B cell (primary cell): ENCODE data around the gene MAPKAP1. TPM values are rescaled to one million over a fixed set of nuclear protein-coding genes. Genes with fewer than 3 reads are reported as not detected.
A peak's percentile ranks its signal among the peaks of the same experiment; 100 is the strongest.

Source experiments
- ATAC-seq: fragments of 200-7000 bp; cut with Tn5 transposase; one replicate; pipeline ENCODE4 v1.10.0; 2021; ENCODE audit warnings: low read depth, mild to moderate bottlenecking, moderate number of reproducible peaks, moderate library complexity
- CTCF ChIA-PET: fragments of 350-600 bp; sonication (Branson Sonifier 250); formaldehyde crosslinking; loops from one replicate; lab custom pipeline; 2021; ENCODE audit warnings: antibody characterized with exemption, inconsistent platforms; lab: Charles Lee
- POLR2A ChIA-PET: fragments of 350-600 bp; sonication (Branson Sonifier 250); formaldehyde crosslinking; loops from one replicate; lab custom pipeline; 2021; ENCODE audit warnings: antibody characterized with exemption; lab: Charles Lee
- DNase-seq: peaks from one replicate; pipeline ENCODE4 v3.0.0; 2013
- H2AFZ ChIP-seq: 2 replicates; pipeline ENCODE4 v1.6.1; 2012; ENCODE audit warnings: mild to moderate bottlenecking, low read depth, low read length; ENCODE audit not compliant: insufficient read depth, poor library complexity, severe bottlenecking
- H3K27ac ChIP-seq, 2 donors: 1 replicate in 1 of 2; 2 replicates in 1 of 2; pipeline ENCODE4 v1.5.1; 2012 to 2013; ENCODE audit warnings: low read length in 2 of 2, mild to moderate bottlenecking in 2 of 2, moderate library complexity in 1 of 2
- H3K27me3 ChIP-seq, 4 experiments: fragments of 200-600 bp in 1 of 4; sonication (generic) in 1 of 4; replicated peaks in 1 of 4; 1 replicate in 2 of 4; 2 replicates in 2 of 4; pipeline versions ENCODE4 v1.6.1 to v1.7.0; 2013 to 2016; ENCODE audit warnings: low read length in 3 of 4, mild to moderate bottlenecking in 2 of 4, mixed read lengths in 1 of 4, moderate library complexity in 1 of 4; ENCODE audit not compliant: insufficient read depth in 4 of 4, control insufficient read depth in 3 of 4; ENCODE audit errors: control extremely low read depth in 1 of 4
- H3K36me3 ChIP-seq, 2 experiments: replicated peaks in 1 of 2; 1 replicate in 1 of 2; 2 replicates in 1 of 2; pipeline versions ENCODE4 v1.6.1 to v1.7.1; 2013; ENCODE audit warnings: low read length in 1 of 2; ENCODE audit not compliant: insufficient read depth in 2 of 2, control insufficient read depth in 1 of 2; ENCODE audit errors: control extremely low read depth in 1 of 2, extremely low read depth in 1 of 2
- H3K4me1 ChIP-seq, 2 donors: fragments of 200-600 bp in 1 of 2; sonication (generic) in 1 of 2; 1 replicate in 1 of 2; 2 replicates in 1 of 2; pipeline versions ENCODE4 v1.5.1 to v1.6.1; 2013 to 2017; ENCODE audit warnings: low read length in 2 of 2; ENCODE audit not compliant: control insufficient read depth in 2 of 2, insufficient read depth in 2 of 2
- H3K4me2 ChIP-seq: replicated peaks from 2 replicates; pipeline ENCODE3; 2012; ENCODE audit warnings: mild to moderate bottlenecking, low read depth, low read length; ENCODE audit not compliant: poor library complexity, severe bottlenecking
- H3K4me3 ChIP-seq, 5 experiments: fragments of 200-600 bp in 1 of 5; sonication (generic) in 1 of 5; 1 replicate in 3 of 5; 2 replicates in 2 of 5; pipeline versions ENCODE4 v1.5.1 to v1.7.0; 2011 to 2016; ENCODE audit warnings: low read length in 4 of 5, mild to moderate bottlenecking in 4 of 5, low read depth in 2 of 5, control low read depth in 1 of 5, moderate library complexity in 1 of 5; ENCODE audit not compliant: insufficient read depth in 1 of 5; ENCODE audit errors: control extremely low read depth in 1 of 5, extremely low read depth in 1 of 5
- H3K79me2 ChIP-seq: fragments of 200-600 bp; sonication (generic); one replicate; pipeline ENCODE4 v1.6.0; 2016; ENCODE audit warnings: low read length; ENCODE audit not compliant: control insufficient read depth, insufficient read depth
- H3K9ac ChIP-seq: fragments of 200-600 bp; sonication (generic); 2 replicates; pipeline ENCODE4 v1.6.1; 2017; ENCODE audit warnings: mild to moderate bottlenecking, low read length, moderate library complexity
- H3K9me3 ChIP-seq, 3 donors: one replicate each; pipeline versions ENCODE4 v1.6.1 to v1.7.1; 2013; ENCODE audit warnings: low read length in 2 of 3; ENCODE audit not compliant: control insufficient read depth in 2 of 3, insufficient read depth in 1 of 3; ENCODE audit errors: control extremely low read depth in 1 of 3
- H4K20me1 ChIP-seq: 2 replicates; pipeline ENCODE4 v1.6.0; 2012; ENCODE audit warnings: mild to moderate bottlenecking, low read length; ENCODE audit not compliant: insufficient read depth, control insufficient read depth, poor library complexity, severe bottlenecking
- H3K27ac Mint-ChIP-seq: one replicate; pipeline ENCODE4 v1.8.0; 2021; ENCODE audit warnings: mixed read lengths
- H3K27me3 Mint-ChIP-seq: one replicate; pipeline ENCODE4 v1.8.0; 2021; ENCODE audit warnings: mixed read lengths
- H3K4me1 Mint-ChIP-seq: one replicate; pipeline ENCODE4 v1.8.0; 2021; ENCODE audit warnings: mixed read lengths
- H3K4me3 Mint-ChIP-seq: one replicate; pipeline ENCODE4 v1.8.0; 2021; ENCODE audit warnings: mixed read lengths
- H3K9me3 Mint-ChIP-seq: one replicate; pipeline ENCODE4 v1.8.0; 2022; ENCODE audit warnings: mixed read lengths; ENCODE audit not compliant: insufficient read depth
- CTCF ChIP-seq: fragments of 200-600 bp; IDR thresholded peaks from one replicate; pipeline ENCODE4 v1.8.0; 2022; ENCODE audit warnings: antibody characterized with exemption, mild to moderate bottlenecking
- EZH2 ChIP-seq: IDR thresholded peaks from 2 replicates; pipeline ENCODE4 v1.6.1; 2012; ENCODE audit warnings: borderline replicate concordance, low read depth, mild to moderate bottlenecking, moderate library complexity, low read length; ENCODE audit not compliant: insufficient read depth, poor library complexity, severe bottlenecking
- WGBS: methylation state at CpG from one replicate; pipeline ENCODE4 v1.1.5; 2013; ENCODE audit warnings: missing lambda C conversion rate; ENCODE audit not compliant: insufficient coverage; 5-methylcytosine and 5-hydroxymethylcytosine counted together
- intact Hi-C: fragments of 100-400 bp; cut with micrococcal nuclease; formaldehyde crosslinking; loops from one replicate; pipeline ENCODE4 v1.10.0; 2022
- polyA plus RNA-seq: library from polyadenylated mRNA; depleted of rRNA; stranded (reverse); fragments of >200 nt; gene quantifications from 2 replicates; pipeline ENCODE4 v1.2.3, GENCODE V29; 2012
- total RNA-seq, 2 donors: library from RNA; stranded (reverse); fragments of 120-200 nt in 1 of 2; gene quantifications; 1 replicate in 1 of 2; 2 replicates in 1 of 2; pipeline versions ENCODE4 v1.2.3 to v1.2.4, GENCODE V29; 2013 to 2022

The MAPKAP1 gene
- total and polyA plus RNA-seq, 2 donors (not counting 1 experiment from before 2014, with no cell fraction given): 51.6 to 62.4 TPM

GRCh38 chr9:125705893-125706292, 1.1 kb downstream of the MAPKAP1 start:
- H3K27me3 Mint-ChIP-seq: no peaks in the 10 kb centered on the region
- Histone ChIP-seq H3K27me3 (no peaks in the 10 kb centered on the region), H3K9me3 (no peaks in the 10 kb centered on the region), H3K36me3 (peaks cover 0 to 2% of the 10 kb centered on the region in 2 experiments), H3K4me2 (peak overlapping the region; percentile 96), H3K79me2 (peaks cover 90% of the 10 kb centered on the region), H3K4me3 (peak overlapping the region in 2 of 5 experiments; percentile 81 to 93), H4K20me1 (peaks cover 11% of the 10 kb centered on the region), H3K4me1 (peaks cover 30 to 32% of the 10 kb centered on the region in 2 donors), H3K27ac (peak overlapping the region in 1 of 2 donors; percentile 84), H2AFZ (peak overlapping the region; percentile 96), H3K9ac (peak overlapping the region; percentile 87)
- no peak for ATAC-seq
- 100% methylated on average over 1 of the region's 4 CpGs for WGBS
- no peaks in the 10 kb centered on the region for H3K9me3 Mint-ChIP-seq
- POLR2A ChIA-PET: interaction anchor here (0.5 to 1.6 kb wide), 2 partner anchors 40 to 196 kb away, joined by 3 to 11 read pairs; no protein-coding TSS in a partner anchor
- H3K4me3 Mint-ChIP-seq: peak overlapping the region; percentile 89
- H3K4me1 Mint-ChIP-seq: peaks cover 55% of the 10 kb centered on the region
- peak overlapping the region; percentile 88 for H3K27ac Mint-ChIP-seq
- intact Hi-C loops: loop anchor here (2.0 to 5.0 kb wide), 4 partner anchors 55 to 259 kb away; no protein-coding TSS in a partner anchor
- no peak for TF ChIP-seq EZH2
- TF ChIP-seq CTCF: no peak
- CTCF ChIA-PET: interaction anchor here (1.4 kb wide), 1 partner anchor 8 kb away, joined by 7 read pairs; no protein-coding TSS in a partner anchor
- no peak for DNase-seq

GRCh38 chr9:125703662-125704061, 3.3 kb downstream of the MAPKAP1 start:
- peaks cover 99% of the 10 kb centered on the region for H3K79me2 ChIP-seq
- no peaks in the 10 kb centered on the region for H3K9me3 Mint-ChIP-seq
- POLR2A ChIA-PET: interaction anchor here (0.6 to 0.7 kb wide), 2 partner anchors 41 to 458 kb away, joined by 3 to 5 read pairs; no protein-coding TSS in a partner anchor
- H2AFZ ChIP-seq: no peak overlapping the region
- peaks cover 0 to 2% of the 10 kb centered on the region in 2 experiments for H3K36me3 ChIP-seq
- CTCF ChIA-PET: interaction anchor here (0.9 to 1.3 kb wide), 2 partner anchors 39 to 71 kb away, joined by 3 read pairs; no protein-coding TSS in a partner anchor
- H3K4me3 Mint-ChIP-seq: no peak overlapping the region
- no peak overlapping the region for H3K9ac ChIP-seq
- H3K9me3 ChIP-seq: no peaks in the 10 kb centered on the region
- peak overlapping the region; percentile 5 for H3K27ac Mint-ChIP-seq
- WGBS: 100% methylated on average over 2 of the region's 4 CpGs
- ATAC-seq (no peak), DNase-seq (no peak)
- intact Hi-C loops: no loop called here
- peaks cover 64% of the 10 kb centered on the region for H3K4me1 Mint-ChIP-seq
- H3K4me3 ChIP-seq: no peak overlapping the region
- H3K27me3 Mint-ChIP-seq: no peaks in the 10 kb centered on the region
- H3K27me3 ChIP-seq: no peaks in the 10 kb centered on the region
- no peak overlapping the region for H3K27ac ChIP-seq
- H4K20me1 ChIP-seq: peaks cover 23% of the 10 kb centered on the region
- H3K4me2 ChIP-seq: no peak overlapping the region
- TF ChIP-seq CTCF (no peak), EZH2 (no peak)
- peaks cover 33 to 35% of the 10 kb centered on the region in 2 donors for H3K4me1 ChIP-seq
